GM18861 (cell line): Measurements from ENCODE around the gene GALNT2.

ENCODE experiments used
- ATAC-seq: cut with Tn5 transposase; IDR thresholded peaks from one replicate; pipeline ENCODE4 v1.9.1; 2021; ENCODE audit not compliant: unreplicated experiment

GALNT2 gene

GRCh38 chr1:230158415-230159291 is 91.6 kb downstream of the GALNT2 start:
- no peak for ATAC-seq

GRCh38 chr1:230159580-230159979 is 92.5 kb downstream of the GALNT2 start:
- no peak for ATAC-seq

GRCh38 chr1:230160957-230161771 is 94.1 kb downstream of the GALNT2 start:
- no peak for ATAC-seq

- ATAC-seq, result no peak
Measured at GRCh38 chr1:230163205-230163604, 96.2 kb downstream of the GALNT2 start.

- no peak for ATAC-seq
Measured at GRCh38 chr1:230163719-230164118, 96.7 kb downstream of the GALNT2 start.

- no peak for ATAC-seq
Measured at GRCh38 chr1:230165536-230165935, 98.5 kb downstream of the GALNT2 start.

GRCh38 chr1:230166366-230167132 is 99.5 kb downstream of the GALNT2 start:
- ATAC-seq, result no peak

- no peak for ATAC-seq
Measured at GRCh38 chr1:230167419-230167852, 100.4 kb downstream of the GALNT2 start.

GRCh38 chr1:230169454-230170152 is 102.6 kb downstream of the GALNT2 start:
- no peak for ATAC-seq

GRCh38 chr1:230170153-230170547 is 103.1 kb downstream of the GALNT2 start:
- ATAC-seq, result no peak

- ATAC-seq, result no peak
Measured at GRCh38 chr1:230170622-230171021, 103.6 kb downstream of the GALNT2 start.

- ATAC-seq, result no peak
Measured at GRCh38 chr1:230171356-230172015, 104.4 kb downstream of the GALNT2 start.

GRCh38 chr1:230172016-230172537 is 105.0 kb downstream of the GALNT2 start:
- no peak for ATAC-seq

- no peak for ATAC-seq
Measured at GRCh38 chr1:230173187-230173975, 106.3 kb downstream of the GALNT2 start.

- no peak for ATAC-seq
Measured at GRCh38 chr1:230174041-230174440, 107.0 kb downstream of the GALNT2 start.

GRCh38 chr1:230174471-230175162 is 107.6 kb downstream of the GALNT2 start:
- no peak for ATAC-seq

GRCh38 chr1:230175163-230175747 is 108.2 kb downstream of the GALNT2 start:
- ATAC-seq, result no peak

GRCh38 chr1:230175839-230176238 is 108.8 kb downstream of the GALNT2 start:
- ATAC-seq, result no peak
